GM18951 (cell line): ENCODE measurements around the gene SKA1.

ENCODE experiments used
- POLR2A ChIP-seq: IDR thresholded peaks from 4 replicates; pipeline ENCODE4 v1.6.1; 2011; ENCODE audit warnings: mild to moderate bottlenecking; ENCODE audit not compliant: insufficient read length, insufficient read depth; ENCODE audit errors: extremely low read depth
- in situ Hi-C: fragments of 300-500 bp; cut with MboI; formaldehyde crosslinking; loops from one replicate; pipeline ENCODE4 v1.12.0; 2022; ENCODE audit warnings: low sequenced_read_pairs, mixed read lengths, inconsistent platforms; ENCODE audit not compliant: unreplicated experiment

Gene SKA1, protein sequence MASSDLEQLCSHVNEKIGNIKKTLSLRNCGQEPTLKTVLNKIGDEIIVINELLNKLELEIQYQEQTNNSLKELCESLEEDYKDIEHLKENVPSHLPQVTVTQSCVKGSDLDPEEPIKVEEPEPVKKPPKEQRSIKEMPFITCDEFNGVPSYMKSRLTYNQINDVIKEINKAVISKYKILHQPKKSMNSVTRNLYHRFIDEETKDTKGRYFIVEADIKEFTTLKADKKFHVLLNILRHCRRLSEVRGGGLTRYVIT

DNA sequence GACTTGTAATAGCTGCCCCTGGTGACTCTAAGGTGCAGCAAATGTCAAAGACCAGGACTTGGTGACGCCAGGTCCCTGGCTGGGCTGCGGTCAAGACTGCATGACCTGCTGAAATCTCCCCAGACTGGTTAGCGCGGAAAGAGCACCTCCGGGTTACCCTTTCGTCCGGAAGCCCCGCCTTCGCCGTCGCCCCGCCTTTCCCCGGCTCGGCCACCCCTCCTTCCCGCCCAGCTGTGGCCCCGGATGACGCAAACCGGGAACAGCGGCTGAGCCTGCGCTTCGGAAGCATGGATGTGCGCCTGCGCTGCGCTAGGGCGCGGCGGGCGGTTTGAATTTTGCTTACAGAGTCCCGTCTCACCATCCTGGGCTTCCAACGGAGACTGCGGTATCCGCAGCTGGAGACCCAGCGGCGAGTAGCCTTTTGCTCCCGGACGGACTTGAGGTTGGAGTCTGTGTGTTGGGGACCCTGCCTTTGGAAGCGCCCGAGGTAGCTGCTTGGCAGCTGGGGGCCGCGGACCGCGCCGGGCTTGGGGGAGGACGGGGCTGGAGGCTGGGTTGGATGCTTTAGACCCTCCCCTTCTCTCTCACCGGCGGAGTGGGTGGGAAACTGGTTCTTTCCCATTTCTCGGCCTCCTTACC is at the start of gene SKA1:
SKA1 (plus strand) TSS at position 294 of the 639 bp plus-strand sequence. CDS start 785 bp downstream, outside the sequence.
- in situ Hi-C loops, result no loop called here
- peak; percentile 89 for TF ChIP-seq POLR2A

GRCh38 chr18:50327983-50328382 is 46.9 kb upstream of the SKA1 start:
- no peak for TF ChIP-seq POLR2A
- in situ Hi-C loops, result no loop called here

DNA sequence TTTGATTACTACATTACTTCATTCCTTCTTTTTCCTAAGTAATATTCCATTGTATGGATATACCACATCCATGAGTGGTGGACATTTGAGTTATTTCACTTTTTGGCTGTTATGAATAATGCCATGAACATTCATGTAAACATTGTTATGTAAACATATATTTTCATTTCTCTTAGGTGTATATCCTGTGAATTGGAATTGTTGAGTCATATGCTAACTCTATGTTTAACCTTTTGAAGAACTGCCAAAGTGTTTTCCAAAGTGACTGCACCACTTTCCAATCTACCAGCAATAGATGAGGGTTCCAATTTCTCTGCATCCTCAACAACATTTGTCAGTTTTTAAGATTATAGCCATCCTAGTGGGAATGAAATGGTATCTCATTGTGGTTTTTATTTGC is 44.7 kb upstream of the SKA1 start:
- TF ChIP-seq POLR2A, result no peak
- in situ Hi-C loops, result no loop called here

- in situ Hi-C loops, result no loop called here
- no peak for TF ChIP-seq POLR2A
These were observed 43.2 kb upstream of the SKA1 start for GRCh38 chr18:50331691-50332090.

GRCh38 chr18:50334546-50335152 is 40.2 kb upstream of the SKA1 start:
- TF ChIP-seq POLR2A, result no peak
- in situ Hi-C loops, result no loop called here

GRCh38 chr18:50338122-50338521 is 36.7 kb upstream of the SKA1 start:
- in situ Hi-C loops, result no loop called here
- TF ChIP-seq POLR2A, result no peak

- TF ChIP-seq POLR2A, result no peak
- in situ Hi-C loops, result no loop called here
These were observed 36.1 kb upstream of the SKA1 start for GRCh38 chr18:50338715-50339114.

GRCh38 chr18:50340078-50340477 is 34.8 kb upstream of the SKA1 start:
- TF ChIP-seq POLR2A, result no peak
- in situ Hi-C loops, result no loop called here

GRCh38 chr18:50341443-50341842 is 33.4 kb upstream of the SKA1 start:
- in situ Hi-C loops, result no loop called here
- TF ChIP-seq POLR2A, result no peak

GRCh38 chr18:50350699-50351098 is 24.1 kb upstream of the SKA1 start:
- in situ Hi-C loops, result loop anchor here (10.0 kb wide), 2 partner anchors 46 to 136 kb away; no protein-coding TSS in a partner anchor
- no peak for TF ChIP-seq POLR2A

- no peak for TF ChIP-seq POLR2A
- in situ Hi-C loops, result loop anchor here (10.0 kb wide), 2 partner anchors 51 to 141 kb away; no protein-coding TSS in a partner anchor
These were observed 18.6 kb upstream of the SKA1 start for GRCh38 chr18:50356036-50356945.

DNA sequence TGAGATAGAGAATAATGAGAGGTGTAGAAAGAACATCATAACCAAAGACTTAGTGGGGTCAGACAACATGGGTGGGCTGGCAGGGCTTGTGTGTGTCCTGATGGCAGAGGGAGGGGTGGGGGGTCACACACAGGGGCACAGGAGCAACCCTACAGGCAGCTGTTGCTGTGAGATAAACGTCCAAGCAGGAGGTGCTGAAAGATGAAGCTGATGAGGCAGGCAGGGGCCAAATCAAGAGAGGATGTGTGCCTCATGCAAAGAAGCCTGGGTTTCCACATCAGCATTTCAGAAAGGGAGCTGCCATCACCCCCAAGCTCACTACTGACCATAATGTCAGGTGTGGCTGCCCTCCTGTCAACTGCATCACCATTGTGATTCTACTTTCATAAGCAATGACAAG is 16.0 kb upstream of the SKA1 start:
- TF ChIP-seq POLR2A, result no peak
- in situ Hi-C loops, result loop anchor here (10.0 kb wide), 2 partner anchors 54 to 144 kb away; no protein-coding TSS in a partner anchor

DNA sequence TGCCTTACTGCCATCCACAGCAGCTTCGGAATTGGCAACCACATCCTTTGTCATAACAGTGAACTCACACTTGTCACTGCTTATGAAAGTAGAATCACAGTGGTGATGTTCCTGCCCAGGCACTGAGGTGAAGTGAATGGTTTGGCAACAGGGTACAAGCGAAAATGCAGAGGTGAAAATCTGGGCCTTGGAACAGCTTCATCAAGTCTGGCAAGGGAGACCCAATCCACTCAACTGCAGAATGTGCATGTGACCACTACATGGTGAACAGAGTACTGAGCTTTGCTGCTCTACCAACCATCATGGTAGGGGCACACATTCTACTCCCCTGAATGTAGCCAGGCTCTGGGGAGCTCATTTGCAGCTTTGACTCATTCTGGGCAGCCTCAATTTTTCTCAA is 15.0 kb upstream of the SKA1 start:
- no peak for TF ChIP-seq POLR2A
- in situ Hi-C loops, result loop anchor here (10.0 kb wide), 2 partner anchors 55 to 145 kb away; no protein-coding TSS in a partner anchor
